HK-2 (cell line): ENCODE measurements around the gene MEF2A.
A peak's percentile ranks its signal among the peaks of the same experiment; 100 is the strongest.

ENCODE experiments used
- DNase-seq: peaks from one replicate; pipeline ENCODE4 v3.0.0-alpha.2; 2018; ENCODE audit not compliant: unreplicated experiment

Gene MEF2A

DNA sequence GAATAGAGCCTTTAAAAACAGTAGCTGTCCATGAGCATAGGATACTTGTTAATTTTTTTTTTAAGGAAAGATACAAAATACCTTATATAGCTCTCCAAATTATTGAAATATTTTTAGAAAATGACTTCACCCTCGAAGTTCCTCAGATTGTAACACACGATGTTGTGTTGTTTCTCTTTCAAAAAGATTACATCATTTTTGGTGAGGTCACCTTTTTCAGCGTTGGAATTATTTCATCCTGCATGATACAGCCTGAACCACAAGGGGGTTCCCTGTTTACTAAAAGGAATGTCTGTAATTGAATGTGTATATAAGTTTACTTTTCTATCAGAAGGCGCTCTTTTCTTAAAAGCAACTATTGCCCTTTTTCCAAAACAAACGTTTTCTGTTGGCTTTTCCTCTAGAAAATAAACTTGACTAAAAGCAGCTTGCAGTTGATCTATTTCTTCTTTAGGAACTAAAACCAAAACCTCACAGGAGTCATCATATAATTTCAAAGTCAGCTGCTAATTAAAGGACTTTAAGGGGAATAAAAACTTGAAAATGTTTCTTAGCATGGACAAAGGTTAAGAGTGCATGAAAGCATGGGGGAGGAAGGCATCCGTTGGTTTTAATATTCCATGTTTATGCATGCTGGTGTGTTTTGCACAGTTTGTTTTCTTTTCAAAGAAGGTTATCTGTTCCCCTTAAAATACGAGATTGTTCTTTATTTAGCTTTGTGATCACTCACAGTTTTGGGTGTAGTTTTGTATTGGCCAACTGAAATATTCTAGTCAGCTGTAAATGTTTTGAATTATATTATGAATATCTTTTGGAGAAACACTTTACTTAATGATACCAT, 138.0 kb downstream of the MEF2A start:
- no peak for DNase-seq

DNA sequence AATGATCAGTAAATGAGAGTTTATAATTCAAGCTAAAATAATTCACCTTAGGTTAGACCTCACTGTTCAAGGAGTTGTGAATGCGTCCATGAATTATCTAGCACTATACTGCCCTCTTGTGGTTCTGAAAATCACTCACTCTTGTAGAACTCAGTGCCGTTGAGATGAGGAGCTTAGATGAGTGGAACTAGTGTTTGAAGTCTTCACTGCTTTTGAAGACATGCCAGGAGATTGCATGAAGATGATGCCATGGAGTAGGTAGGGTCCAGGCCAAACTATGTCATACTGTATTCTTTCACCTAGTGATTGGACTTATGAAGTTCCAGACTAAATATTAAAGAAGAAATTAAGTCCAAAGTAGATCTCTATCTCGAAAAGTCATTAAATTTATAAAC, 138.7 kb downstream of the MEF2A start:
- no peak for DNase-seq

DNA sequence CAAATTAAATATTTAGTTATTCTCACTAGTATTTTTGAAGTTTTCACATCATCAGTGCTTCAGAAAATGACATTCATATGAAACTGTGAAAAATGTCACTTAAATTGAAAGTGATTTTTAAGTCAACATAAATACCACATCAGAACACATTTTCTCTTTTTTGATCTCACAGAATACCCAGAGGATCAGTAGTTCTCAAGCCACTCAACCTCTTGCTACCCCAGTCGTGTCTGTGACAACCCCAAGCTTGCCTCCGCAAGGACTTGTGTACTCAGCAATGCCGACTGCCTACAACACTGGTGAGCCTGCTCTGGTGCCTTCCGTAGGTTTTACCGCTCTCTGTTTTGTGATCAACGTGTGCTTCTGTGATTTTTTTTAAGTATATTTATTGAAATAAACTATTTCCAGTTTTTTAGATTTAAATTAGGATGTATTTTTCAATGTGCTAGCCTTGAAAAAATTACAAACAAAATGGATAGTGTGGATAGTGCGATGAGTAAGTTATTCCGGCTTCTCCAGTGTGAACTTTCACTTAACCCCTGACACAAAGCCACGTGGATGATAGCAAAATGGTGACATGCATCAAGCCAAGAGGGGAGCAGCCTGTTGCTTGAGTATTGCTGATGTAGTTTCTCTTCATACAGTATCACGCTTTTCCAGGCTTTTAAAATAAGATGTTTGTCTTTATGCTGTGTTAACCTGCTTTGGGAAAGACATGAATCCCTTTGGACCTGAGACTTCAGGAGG, 140.9 kb downstream of the MEF2A start:
- no peak for DNase-seq

GRCh38 chr15:99707473-99708270, 141.9 kb downstream of the MEF2A start:
- no peak for DNase-seq

GRCh38 chr15:99708563-99708962, 142.8 kb downstream of the MEF2A start:
- peak; percentile 67 for DNase-seq

DNA sequence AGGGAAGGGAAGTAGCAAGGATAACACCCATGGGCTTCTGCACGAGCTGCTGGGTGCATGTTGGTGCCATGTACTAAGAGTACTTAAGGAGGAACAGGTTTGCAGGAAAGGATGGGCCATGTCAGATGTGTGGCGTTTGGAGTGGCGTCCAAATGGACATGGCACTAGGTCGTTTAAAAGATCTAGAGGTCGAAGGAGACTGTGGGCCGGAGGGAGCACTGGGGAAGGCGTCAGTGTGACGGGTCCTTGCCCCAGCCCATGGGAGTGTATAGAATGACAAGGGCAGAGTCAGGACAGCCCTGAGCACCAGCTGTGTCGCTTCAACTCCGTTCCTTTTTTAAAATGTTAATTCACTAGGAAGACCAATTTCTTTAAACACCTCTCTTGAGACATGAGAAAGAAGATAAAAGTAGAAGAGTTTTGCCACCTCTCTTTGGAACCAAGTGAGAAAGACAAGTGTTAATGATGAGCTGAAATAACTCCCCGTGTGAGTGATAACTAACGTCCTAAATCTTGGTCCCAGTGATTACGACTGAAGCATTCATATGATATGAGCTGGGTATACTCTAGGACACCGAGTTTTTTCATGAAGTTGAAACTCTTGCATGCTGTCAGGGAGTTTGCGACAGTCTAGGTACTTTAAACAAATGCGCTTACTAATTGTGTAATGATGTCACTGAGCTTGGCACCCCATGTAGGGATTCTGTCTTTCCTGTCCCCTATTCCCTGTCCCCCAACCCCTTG, 143.6 kb downstream of the MEF2A start:
- DNase-seq = no peak

DNA sequence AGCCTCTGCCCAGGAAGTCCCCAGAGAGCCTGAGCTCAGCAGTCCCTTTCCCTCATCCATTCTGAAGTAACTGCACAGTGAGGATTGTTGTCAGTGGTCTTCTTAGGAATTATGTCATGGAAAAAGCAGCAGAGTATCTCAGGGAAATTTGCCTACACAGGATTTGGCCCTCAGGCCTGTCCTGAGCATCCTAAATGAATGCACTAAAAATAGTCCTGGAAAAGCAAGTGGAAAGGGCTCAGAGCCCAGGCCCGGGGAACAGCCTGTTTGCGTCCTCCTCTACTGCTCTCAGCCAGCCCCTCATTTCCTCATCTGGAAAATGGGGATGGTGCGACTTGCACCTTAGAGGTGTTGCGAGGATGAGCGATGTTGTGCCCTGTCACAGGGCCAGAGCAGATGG, 145.8 kb downstream of the MEF2A start:
- DNase-seq = no peak

DNA sequence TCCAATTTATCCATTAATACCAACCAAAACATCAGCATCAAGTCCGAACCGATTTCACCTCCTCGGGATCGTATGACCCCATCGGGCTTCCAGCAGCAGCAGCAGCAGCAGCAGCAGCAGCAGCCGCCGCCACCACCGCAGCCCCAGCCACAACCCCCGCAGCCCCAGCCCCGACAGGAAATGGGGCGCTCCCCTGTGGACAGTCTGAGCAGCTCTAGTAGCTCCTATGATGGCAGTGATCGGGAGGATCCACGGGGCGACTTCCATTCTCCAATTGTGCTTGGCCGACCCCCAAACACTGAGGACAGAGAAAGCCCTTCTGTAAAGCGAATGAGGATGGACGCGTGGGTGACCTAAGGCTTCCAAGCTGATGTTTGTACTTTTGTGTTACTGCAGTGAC, 146.6 kb downstream of the MEF2A start:
- no peak for DNase-seq

- no peak for DNase-seq
Measured at GRCh38 chr15:99716540-99717095, 150.8 kb downstream of the MEF2A start.

GRCh38 chr15:99717161-99718009, 151.6 kb downstream of the MEF2A start:
- DNase-seq = no peak

- DNase-seq = no peak
Measured at GRCh38 chr15:99718421-99718820, 152.6 kb downstream of the MEF2A start.

DNA sequence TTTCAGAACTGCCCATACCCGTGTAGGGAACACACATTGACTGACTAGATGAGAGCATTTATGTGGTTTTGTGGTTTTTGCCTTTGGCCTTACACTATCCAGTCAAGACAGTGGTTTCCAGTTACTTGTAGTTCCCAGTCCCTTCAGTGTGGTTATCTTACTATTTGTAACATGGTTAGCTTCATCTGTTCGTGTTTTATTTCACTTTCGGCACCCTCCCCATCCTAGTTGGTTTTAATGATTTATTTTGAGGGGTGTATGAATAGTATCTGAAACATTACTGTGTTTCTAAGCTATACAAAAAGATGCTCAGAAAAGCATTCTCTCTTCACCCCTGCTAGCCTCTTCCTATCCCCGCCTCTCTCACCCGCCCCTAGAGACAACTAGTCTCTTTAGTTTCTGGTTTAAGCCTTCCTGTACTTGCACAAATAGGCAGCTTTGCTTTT, 153.3 kb downstream of the MEF2A start:
- DNase-seq = no peak

- DNase-seq = no peak
Measured at GRCh38 chr15:99720533-99720932, 154.7 kb downstream of the MEF2A start.

GRCh38 chr15:99721104-99721778, 155.5 kb downstream of the MEF2A start:
- DNase-seq = no peak

- DNase-seq = no peak
Measured at GRCh38 chr15:99721896-99722295, 156.1 kb downstream of the MEF2A start.

DNA sequence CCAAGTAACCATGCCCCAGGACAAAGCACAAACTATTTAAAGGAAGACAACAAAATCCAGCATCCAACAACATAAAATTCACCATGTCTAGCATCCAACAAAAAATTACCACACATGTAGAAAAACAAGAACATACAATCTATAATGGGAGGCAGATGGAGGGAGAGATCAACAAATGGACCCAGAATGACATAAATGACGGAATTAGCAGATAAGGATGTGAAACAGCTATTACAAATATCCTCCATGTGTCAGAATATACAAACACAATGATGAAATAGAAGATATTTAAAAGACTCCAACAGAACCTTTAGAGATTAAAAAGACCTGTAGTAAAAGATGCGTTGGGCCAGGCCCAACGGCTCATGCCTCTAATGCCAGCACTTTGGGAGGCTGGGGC, 156.6 kb downstream of the MEF2A start:
- no peak for DNase-seq

DNA sequence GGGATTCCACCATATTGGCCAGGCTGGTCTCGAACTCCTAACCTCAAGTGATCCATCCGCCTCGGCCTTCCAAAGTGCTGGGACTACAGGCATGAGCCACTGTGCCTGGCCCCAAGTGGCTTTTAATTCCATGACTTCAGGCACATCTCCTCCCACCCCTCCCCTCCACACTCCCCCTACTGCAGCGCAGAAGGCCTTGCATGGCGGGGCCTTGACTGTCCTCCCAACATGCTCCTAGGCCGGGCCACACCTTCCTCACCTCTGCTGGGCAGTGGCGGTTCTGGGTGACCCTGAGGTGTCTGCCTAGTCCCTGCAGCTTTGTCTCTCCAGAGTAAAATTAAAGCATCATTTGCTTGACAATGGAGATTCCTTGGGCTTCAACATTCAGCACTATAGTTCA, 160.5 kb downstream of the MEF2A start:
- DNase-seq = no peak

GRCh38 chr15:99727330-99727729, 161.5 kb downstream of the MEF2A start:
- no peak for DNase-seq

DNA sequence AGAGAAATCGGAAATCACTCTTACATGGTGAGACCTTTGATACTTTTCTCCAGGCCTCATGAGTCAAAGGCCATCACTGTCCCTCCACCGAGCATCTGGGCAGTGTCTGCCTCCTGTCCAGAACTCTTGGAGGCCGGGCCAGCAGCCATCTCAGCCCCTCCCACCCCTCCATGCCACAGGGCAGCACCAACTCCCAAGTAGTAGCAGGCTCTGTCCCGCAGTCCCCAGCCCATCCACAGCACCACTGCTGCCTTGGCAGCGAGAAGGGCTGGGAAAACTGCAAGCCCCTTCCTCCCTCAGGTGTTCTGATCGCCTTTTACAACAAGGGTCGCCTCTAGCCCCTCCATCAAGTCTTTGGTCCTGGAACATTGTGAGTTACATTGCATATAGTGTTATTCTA, 161.9 kb downstream of the MEF2A start:
- no peak for DNase-seq

GRCh38 chr15:99728916-99729315, 163.1 kb downstream of the MEF2A start:
- DNase-seq = no peak
